ENCODE measurements around the gene POLR3E. TPM values are rescaled to one million over a fixed set of nuclear protein-coding genes. Genes with fewer than 3 reads are reported as not detected.

Gene POLR3E
- total RNA-seq, 1 experiment from 2014 or later, result 65.0 TPM

DNA sequence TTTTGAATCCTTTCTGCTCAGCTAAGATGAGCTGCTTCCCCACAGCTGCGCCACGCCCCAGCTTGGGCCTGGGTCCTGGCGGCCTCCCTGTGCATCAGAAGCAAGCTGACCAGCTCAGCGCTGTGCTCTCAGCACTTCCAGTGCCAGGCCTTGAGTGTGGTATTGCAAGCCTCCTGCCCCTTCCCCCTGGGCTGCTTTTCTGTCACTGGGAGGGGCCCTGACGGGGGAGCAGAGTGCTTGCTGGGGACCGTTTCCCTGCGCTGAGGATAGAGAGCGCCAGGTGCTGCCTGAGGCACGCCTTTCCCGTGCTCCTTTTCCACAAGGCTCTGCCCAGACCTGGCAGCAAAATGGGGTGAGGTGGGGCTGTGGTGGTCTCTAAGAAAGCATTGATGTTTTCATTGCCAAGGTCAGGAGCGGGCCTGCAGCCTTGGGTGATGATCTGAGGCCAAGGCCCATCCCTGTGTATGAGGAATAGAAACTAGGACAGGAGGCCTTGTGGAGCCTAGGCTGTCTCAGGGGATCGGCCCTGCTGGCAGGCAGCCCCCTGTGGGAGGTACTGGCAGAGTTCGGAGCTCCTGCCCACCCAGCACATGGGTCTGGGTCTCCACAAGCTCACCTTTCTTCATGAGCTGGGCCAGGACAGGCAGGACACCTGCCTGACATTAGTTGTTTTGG, 29.7 kb downstream of the POLR3E start:
- ChIA-PET RAD21 (ENCODE audit: low non-redundant PET in 1 of 2, low total read pairs in 2 of 2, uncharacterized antibody in 2 of 2, unreplicated experiment in 2 of 2) (no interaction called here), POLR2A (no interaction called here), CTCF (no interaction called here)
- H3K4me1 ChIP-seq (ENCODE audit: control insufficient read depth in 1 of 2, insufficient read depth in 2 of 2, low read length in 2 of 2), result no peaks in the 10 kb centered on the region
- no peaks in the 10 kb centered on the region for H4K20me1 ChIP-seq (ENCODE audit: insufficient read depth)
- DNase-seq (ENCODE audit: low read depth, low spot score) (no peak), ATAC-seq (no peak)
- H3K27ac ChIP-seq (ENCODE audit: low read depth, low read length), result no peak overlapping the region
- TF ChIP-seq, protein P1, sequence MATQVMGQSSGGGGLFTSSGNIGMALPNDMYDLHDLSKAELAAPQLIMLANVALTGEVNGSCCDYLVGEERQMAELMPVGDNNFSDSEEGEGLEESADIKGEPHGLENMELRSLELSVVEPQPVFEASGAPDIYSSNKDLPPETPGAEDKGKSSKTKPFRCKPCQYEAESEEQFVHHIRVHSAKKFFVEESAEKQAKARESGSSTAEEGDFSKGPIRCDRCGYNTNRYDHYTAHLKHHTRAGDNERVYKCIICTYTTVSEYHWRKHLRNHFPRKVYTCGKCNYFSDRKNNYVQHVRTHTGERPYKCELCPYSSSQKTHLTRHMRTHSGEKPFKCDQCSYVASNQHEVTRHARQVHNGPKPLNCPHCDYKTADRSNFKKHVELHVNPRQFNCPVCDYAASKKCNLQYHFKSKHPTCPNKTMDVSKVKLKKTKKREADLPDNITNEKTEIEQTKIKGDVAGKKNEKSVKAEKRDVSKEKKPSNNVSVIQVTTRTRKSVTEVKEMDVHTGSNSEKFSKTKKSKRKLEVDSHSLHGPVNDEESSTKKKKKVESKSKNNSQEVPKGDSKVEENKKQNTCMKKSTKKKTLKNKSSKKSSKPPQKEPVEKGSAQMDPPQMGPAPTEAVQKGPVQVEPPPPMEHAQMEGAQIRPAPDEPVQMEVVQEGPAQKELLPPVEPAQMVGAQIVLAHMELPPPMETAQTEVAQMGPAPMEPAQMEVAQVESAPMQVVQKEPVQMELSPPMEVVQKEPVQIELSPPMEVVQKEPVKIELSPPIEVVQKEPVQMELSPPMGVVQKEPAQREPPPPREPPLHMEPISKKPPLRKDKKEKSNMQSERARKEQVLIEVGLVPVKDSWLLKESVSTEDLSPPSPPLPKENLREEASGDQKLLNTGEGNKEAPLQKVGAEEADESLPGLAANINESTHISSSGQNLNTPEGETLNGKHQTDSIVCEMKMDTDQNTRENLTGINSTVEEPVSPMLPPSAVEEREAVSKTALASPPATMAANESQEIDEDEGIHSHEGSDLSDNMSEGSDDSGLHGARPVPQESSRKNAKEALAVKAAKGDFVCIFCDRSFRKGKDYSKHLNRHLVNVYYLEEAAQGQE (IDR thresholded peaks at IDR 0.05; ENCODE audit: low read depth), result no peak
- TF ChIP-seq EZH2 (IDR thresholded peaks at IDR 0.05) (no peak), POLR2A (IDR thresholded peaks at IDR 0.05; ENCODE audit: borderline replicate concordance, extremely low read depth, insufficient read depth, insufficient read length) (no peak), YY1 (IDR thresholded peaks at IDR 0.05; ENCODE audit: extremely low read depth, insufficient replicate concordance, low read depth, low read length) (no peak), SRF (IDR thresholded peaks at IDR 0.05; ENCODE audit: low read depth) (no peak), ZNF274 (IDR thresholded peaks at IDR 0.05; ENCODE audit: low read depth, low read length) (no peak), ELF1 (IDR thresholded peaks at IDR 0.05; ENCODE audit: borderline replicate concordance, low read depth) (no peak), ZFX (IDR thresholded peaks at IDR 0.05) (no peak), FOSL1 (IDR thresholded peaks at IDR 0.05; ENCODE audit: low read depth) (no peak), RAD21 (IDR thresholded peaks at IDR 0.05; ENCODE audit: low read depth) (no peak), TCF7L2 (IDR thresholded peaks at IDR 0.05; ENCODE audit: borderline replicate concordance, extremely low read depth, insufficient read depth, insufficient read length) (no peak)
- TF ChIP-seq, protein P2, sequence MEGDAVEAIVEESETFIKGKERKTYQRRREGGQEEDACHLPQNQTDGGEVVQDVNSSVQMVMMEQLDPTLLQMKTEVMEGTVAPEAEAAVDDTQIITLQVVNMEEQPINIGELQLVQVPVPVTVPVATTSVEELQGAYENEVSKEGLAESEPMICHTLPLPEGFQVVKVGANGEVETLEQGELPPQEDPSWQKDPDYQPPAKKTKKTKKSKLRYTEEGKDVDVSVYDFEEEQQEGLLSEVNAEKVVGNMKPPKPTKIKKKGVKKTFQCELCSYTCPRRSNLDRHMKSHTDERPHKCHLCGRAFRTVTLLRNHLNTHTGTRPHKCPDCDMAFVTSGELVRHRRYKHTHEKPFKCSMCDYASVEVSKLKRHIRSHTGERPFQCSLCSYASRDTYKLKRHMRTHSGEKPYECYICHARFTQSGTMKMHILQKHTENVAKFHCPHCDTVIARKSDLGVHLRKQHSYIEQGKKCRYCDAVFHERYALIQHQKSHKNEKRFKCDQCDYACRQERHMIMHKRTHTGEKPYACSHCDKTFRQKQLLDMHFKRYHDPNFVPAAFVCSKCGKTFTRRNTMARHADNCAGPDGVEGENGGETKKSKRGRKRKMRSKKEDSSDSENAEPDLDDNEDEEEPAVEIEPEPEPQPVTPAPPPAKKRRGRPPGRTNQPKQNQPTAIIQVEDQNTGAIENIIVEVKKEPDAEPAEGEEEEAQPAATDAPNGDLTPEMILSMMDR (IDR thresholded peaks at IDR 0.05 in 2 of 3, conservative IDR thresholded peaks at IDR 0.05 in 1 of 3; ENCODE audit: borderline replicate concordance in 1 of 3, insufficient read depth in 1 of 3, low read depth in 2 of 3, low read length in 2 of 3), result no peak
- TF ChIP-seq, protein P3, sequence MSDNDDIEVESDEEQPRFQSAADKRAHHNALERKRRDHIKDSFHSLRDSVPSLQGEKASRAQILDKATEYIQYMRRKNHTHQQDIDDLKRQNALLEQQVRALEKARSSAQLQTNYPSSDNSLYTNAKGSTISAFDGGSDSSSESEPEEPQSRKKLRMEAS (IDR thresholded peaks at IDR 0.05), result no peak
- TF ChIP-seq, protein P4, sequence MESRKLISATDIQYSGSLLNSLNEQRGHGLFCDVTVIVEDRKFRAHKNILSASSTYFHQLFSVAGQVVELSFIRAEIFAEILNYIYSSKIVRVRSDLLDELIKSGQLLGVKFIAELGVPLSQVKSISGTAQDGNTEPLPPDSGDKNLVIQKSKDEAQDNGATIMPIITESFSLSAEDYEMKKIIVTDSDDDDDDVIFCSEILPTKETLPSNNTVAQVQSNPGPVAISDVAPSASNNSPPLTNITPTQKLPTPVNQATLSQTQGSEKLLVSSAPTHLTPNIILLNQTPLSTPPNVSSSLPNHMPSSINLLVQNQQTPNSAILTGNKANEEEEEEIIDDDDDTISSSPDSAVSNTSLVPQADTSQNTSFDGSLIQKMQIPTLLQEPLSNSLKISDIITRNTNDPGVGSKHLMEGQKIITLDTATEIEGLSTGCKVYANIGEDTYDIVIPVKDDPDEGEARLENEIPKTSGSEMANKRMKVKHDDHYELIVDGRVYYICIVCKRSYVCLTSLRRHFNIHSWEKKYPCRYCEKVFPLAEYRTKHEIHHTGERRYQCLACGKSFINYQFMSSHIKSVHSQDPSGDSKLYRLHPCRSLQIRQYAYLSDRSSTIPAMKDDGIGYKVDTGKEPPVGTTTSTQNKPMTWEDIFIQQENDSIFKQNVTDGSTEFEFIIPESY (IDR thresholded peaks at IDR 0.05; ENCODE audit: extremely low read depth, insufficient replicate concordance, low read length), result no peak
- TF ChIP-seq, protein P5, sequence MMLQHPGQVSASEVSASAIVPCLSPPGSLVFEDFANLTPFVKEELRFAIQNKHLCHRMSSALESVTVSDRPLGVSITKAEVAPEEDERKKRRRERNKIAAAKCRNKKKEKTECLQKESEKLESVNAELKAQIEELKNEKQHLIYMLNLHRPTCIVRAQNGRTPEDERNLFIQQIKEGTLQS (IDR thresholded peaks at IDR 0.05), result no peak
- no peak overlapping the region for H3K4me2 ChIP-seq (ENCODE audit: low read length)
- H2AFZ ChIP-seq (ENCODE audit: low read depth, low read length, poor library complexity, severe bottlenecking), result no peak overlapping the region
- no peaks in the 10 kb centered on the region for H3K27me3 ChIP-seq (ENCODE audit: insufficient read depth, low read length)
- H3K79me2 ChIP-seq (ENCODE audit: insufficient read depth, low read length), result peaks cover 12% of the 10 kb centered on the region
- no TSS peak for BruUV-seq (replicated peaks)
- H3K36me3 ChIP-seq (ENCODE audit: control insufficient read depth in 1 of 2, insufficient read depth in 2 of 2, low read length in 2 of 2), result peaks cover 29 to 31% of the 10 kb centered on the region in 2 experiments
- no peak overlapping the region for H3K4me3 ChIP-seq (replicated peaks in 1 of 2; ENCODE audit: low read depth in 1 of 2, low read length in 2 of 2)
- no peaks in the 10 kb centered on the region for H3K9me2 ChIP-seq (ENCODE audit: insufficient read depth)
- no peak overlapping the region for H3K9ac ChIP-seq (ENCODE audit: low read length)
- no peaks in the 10 kb centered on the region for H3K9me3 ChIP-seq (ENCODE audit: control insufficient read depth in 1 of 2, insufficient read depth in 1 of 2, low read depth in 1 of 2, low read length in 2 of 2)
- intact Hi-C loops (cut with micrococcal nuclease), result loop anchor here (10.0 kb wide), 3 partner anchors 58 to 1022 kb away; no protein-coding TSS in a partner anchor
